Suprapubic skin (tissue), 4 donors: ENCODE results near the gene SULF2. TPM values are rescaled to one million over a fixed set of nuclear protein-coding genes. Genes with fewer than 3 reads are reported as not detected.

Experiments
- DNase-seq, 2 donors: peaks; one replicate each; pipeline ENCODE4 v3.0.0-alpha.2; 2019; ENCODE audit warnings: low spot score in 2 of 2
- H3K27ac ChIP-seq: fragments of 200-600 bp; sonication (generic); one replicate; pipeline ENCODE4 v1.5.1; 2019
- H3K27me3 ChIP-seq: fragments of 200-600 bp; sonication (generic); one replicate; pipeline ENCODE4 v1.5.1; 2019
- H3K36me3 ChIP-seq: fragments of 200-600 bp; sonication (generic); one replicate; pipeline ENCODE4 v1.5.1; 2019
- H3K4me1 ChIP-seq: fragments of 200-600 bp; sonication (generic); one replicate; pipeline ENCODE4 v1.5.1; 2019
- H3K4me3 ChIP-seq: fragments of 200-600 bp; sonication (generic); one replicate; pipeline ENCODE4 v1.5.1; 2019; ENCODE audit warnings: mild to moderate bottlenecking
- H3K9me3 ChIP-seq: fragments of 200-600 bp; sonication (generic); one replicate; pipeline ENCODE4 v1.5.1; 2019
- EP300 ChIP-seq: sonication (generic); formaldehyde crosslinking; IDR thresholded peaks from one replicate; pipeline ENCODE4 v1.6.1; 2017; ENCODE audit warnings: antibody characterized with exemption
- POLR2A ChIP-seq, 2 donors: fragments of 450-650 bp; IDR thresholded peaks; one replicate each; pipeline ENCODE4 v1.6.1; 2017; ENCODE audit warnings: antibody characterized with exemption in 2 of 2, mild to moderate bottlenecking in 2 of 2, moderate library complexity in 2 of 2
- POLR2AphosphoS5 ChIP-seq, 3 donors: sonication (generic); formaldehyde crosslinking; IDR thresholded peaks; one replicate each; pipeline ENCODE4 v1.6.1; 2017; ENCODE audit warnings: antibody characterized with exemption in 3 of 3
- WGBS: methylation state at CpG from one replicate; pipeline ENCODE4 v1.1.5; 2018; 5-methylcytosine and 5-hydroxymethylcytosine counted together
- total RNA-seq, 4 donors: library from RNA; depleted of rRNA; stranded (reverse); fragments of >200 nt; gene quantifications; one replicate each; pipeline ENCODE4 v1.1.0, GENCODE V29; 2016
- TF ChIP-seq, protein P1 (sequence below), 2 donors: fragments of 200-600 bp in 1 of 2; fragments of 450-650 bp in 1 of 2; sonication (generic) in 1 of 2; IDR thresholded peaks; one replicate each; pipeline ENCODE4 v1.5.1; 2016 to 2019; ENCODE audit warnings: antibody characterized with exemption in 2 of 2, mild to moderate bottlenecking in 1 of 2, moderate library complexity in 1 of 2

The SULF2 gene
- total RNA-seq, 4 donors from 2014 or later: 28.4 to 95.4 (median 57.5) TPM

DNA sequence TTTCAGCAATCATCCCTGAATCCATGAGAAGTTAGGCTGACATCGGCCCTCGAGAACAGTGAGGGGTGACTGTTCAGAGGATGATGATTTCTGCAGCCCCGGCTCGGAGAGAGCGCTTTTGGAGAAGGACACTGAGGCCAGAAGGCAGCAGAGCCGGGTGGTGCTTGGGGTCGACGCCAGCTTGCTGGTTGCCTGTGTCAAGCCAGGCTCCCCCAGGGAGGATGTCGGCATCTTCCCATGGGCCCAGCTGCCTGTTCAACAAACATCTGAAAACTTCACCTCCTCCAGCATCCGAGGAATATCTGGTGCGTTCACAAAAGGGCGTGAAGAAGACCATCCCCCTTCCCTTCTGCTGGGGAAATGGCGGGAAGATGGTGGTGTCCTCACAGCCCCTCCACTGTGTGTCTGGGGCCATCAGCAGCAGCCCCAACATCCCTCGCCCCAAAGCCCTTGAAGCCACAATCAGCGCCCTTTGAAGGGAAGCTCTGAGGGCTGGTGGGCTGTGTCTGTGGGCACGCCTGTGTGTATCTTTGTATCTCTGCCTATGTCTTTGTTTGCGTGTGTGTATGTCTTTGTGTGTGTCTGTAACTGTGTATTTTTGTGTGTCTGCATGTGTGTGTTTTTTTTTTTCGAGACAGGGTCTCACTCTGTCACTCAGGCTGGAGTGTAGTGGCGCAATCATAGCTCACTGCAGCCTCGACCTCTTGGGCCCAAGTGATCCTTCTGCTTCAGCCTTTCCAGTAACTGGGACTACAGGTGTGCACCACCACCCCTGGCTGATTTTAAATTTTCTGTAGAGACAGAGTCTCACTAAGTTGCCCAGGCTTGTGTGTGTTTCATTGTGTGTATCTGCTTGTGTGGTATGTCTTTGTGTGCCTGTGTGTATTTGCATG is 97.9 kb downstream of the SULF2 start:
- TF ChIP-seq EP300: no peak
- no peak for TF ChIP-seq POLR2AphosphoS5 (IDR thresholded peaks at IDR 0.05)
- TF ChIP-seq, protein P1, sequence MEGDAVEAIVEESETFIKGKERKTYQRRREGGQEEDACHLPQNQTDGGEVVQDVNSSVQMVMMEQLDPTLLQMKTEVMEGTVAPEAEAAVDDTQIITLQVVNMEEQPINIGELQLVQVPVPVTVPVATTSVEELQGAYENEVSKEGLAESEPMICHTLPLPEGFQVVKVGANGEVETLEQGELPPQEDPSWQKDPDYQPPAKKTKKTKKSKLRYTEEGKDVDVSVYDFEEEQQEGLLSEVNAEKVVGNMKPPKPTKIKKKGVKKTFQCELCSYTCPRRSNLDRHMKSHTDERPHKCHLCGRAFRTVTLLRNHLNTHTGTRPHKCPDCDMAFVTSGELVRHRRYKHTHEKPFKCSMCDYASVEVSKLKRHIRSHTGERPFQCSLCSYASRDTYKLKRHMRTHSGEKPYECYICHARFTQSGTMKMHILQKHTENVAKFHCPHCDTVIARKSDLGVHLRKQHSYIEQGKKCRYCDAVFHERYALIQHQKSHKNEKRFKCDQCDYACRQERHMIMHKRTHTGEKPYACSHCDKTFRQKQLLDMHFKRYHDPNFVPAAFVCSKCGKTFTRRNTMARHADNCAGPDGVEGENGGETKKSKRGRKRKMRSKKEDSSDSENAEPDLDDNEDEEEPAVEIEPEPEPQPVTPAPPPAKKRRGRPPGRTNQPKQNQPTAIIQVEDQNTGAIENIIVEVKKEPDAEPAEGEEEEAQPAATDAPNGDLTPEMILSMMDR (IDR thresholded peaks at IDR 0.05): no peak
- TF ChIP-seq POLR2A (IDR thresholded peaks at IDR 0.05): no peak
- Histone ChIP-seq H3K27me3 (no peaks in the 10 kb centered on the region), H3K36me3 (peaks cover 26% of the 10 kb centered on the region), H3K27ac (no peak overlapping the region), H3K4me1 (peaks cover 8% of the 10 kb centered on the region), H3K4me3 (no peak overlapping the region), H3K9me3 (peaks cover 10% of the 10 kb centered on the region)
- no peak for DNase-seq
- 86% methylated on average over 17 of the region's 20 CpGs for WGBS

DNA sequence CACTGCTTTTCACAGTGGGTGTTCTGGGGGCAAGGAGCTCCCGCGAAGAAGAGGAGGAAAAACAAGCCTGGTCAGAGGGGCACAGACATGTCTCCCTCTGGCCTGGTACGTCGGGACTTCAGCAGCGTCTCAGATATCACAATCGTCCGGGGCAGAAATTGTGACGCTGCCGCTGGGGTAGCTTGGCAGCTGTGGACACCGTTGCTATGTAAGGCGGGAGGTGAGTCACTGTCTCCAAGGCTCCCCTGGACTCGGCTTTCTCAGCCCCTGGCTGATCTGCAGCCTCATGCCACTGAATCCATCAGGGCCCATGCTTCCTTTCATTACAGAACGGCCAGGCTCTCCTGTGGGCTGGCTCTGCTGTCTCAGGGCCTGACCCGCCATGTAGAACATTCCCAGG is 98.7 kb downstream of the SULF2 start:
- Histone ChIP-seq H3K4me1 (peaks cover 16% of the 10 kb centered on the region), H3K36me3 (peaks cover 26% of the 10 kb centered on the region), H3K4me3 (no peak overlapping the region), H3K9me3 (peaks cover 4% of the 10 kb centered on the region), H3K27ac (no peak overlapping the region), H3K27me3 (no peaks in the 10 kb centered on the region)
- TF ChIP-seq, protein P1 (IDR thresholded peaks at IDR 0.05): no peak
- no peak for TF ChIP-seq POLR2AphosphoS5 (IDR thresholded peaks at IDR 0.05)
- TF ChIP-seq EP300: no peak
- TF ChIP-seq POLR2A (IDR thresholded peaks at IDR 0.05): no peak
- DNase-seq: no peak
- 93% methylated on average over 11 of the region's 14 CpGs for WGBS

DNA sequence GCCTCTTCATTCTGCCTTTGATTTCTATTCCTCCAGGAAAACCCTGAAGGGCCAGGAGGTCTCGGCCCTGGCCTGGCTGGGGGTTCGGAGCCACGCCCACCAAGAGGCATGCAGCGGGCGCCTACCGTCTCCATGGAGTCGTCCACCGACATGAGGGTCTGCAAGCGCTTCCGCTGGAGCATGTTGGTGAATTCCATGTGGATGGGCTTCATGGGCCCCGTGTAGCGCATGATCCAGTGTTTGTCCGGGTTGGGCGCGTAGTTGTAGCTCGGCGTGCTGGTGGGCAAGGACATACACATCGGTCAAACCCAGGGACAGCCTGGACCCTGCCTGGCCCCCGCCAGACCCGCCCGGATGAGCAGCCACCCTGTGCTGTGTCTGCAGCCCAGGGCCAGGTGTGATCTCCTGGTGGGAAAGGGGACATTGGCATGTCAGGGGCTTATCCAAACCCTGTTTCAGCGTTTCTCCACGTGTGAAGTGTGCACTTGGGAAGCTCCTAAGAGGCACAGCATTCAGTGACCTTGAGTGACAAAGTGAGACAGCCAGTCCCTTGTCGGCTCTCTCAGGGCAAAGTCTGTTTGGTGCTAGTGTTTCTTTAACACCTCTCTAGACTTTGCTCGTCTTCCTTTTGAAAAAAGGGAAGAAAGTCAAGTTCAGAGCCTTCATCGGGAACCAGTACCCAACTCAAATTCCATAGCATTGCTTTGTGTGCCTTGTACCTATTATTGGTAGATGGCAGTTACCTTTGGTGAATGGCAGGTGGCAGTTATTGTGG is 100.8 kb downstream of the SULF2 start:
- 95% methylated on average over 19 of the region's 26 CpGs for WGBS
- DNase-seq: no peak
- H3K27me3 ChIP-seq: no peaks in the 10 kb centered on the region
- TF ChIP-seq EP300 (no peak), POLR2AphosphoS5 (IDR thresholded peaks at IDR 0.05) (no peak), POLR2A (IDR thresholded peaks at IDR 0.05) (no peak)
- TF ChIP-seq, protein P1 (IDR thresholded peaks at IDR 0.05): no peak
- peaks cover 20% of the 10 kb centered on the region for H3K36me3 ChIP-seq
- no peak overlapping the region for H3K4me3 ChIP-seq
- peaks cover 18% of the 10 kb centered on the region for H3K4me1 ChIP-seq
- no peak overlapping the region for H3K27ac ChIP-seq
- no peaks in the 10 kb centered on the region for H3K9me3 ChIP-seq

DNA sequence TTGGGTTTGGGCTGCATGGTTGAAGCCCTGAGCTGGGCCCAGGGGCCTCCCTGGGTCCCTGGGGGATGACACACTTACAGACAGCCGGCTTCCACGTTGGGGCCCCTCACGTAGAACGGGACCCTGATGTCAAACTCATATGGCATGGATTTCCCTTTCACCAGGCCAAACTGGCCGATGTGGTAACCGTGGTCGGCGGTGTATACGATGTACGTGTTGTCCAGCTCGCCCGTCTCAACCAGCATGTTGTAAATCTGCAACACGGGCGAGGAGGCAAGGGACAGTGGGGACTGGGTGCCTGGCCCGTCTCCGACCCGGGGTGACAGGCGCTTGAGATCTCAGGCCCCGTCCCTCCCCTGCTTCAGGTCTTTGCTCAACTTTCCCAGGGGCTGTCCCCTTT is 102.4 kb downstream of the SULF2 start:
- Histone ChIP-seq H3K4me3 (no peak overlapping the region), H3K27ac (no peak overlapping the region), H3K36me3 (peaks cover 12% of the 10 kb centered on the region), H3K4me1 (peaks cover 18% of the 10 kb centered on the region), H3K27me3 (no peaks in the 10 kb centered on the region), H3K9me3 (no peaks in the 10 kb centered on the region)
- no peak for TF ChIP-seq POLR2AphosphoS5 (IDR thresholded peaks at IDR 0.05)
- no peak for TF ChIP-seq EP300
- TF ChIP-seq, protein P1 (IDR thresholded peaks at IDR 0.05): no peak
- TF ChIP-seq POLR2A (IDR thresholded peaks at IDR 0.05): no peak
- 88% methylated on average over 17 of the region's 19 CpGs for WGBS
- DNase-seq: no peak
